C1 segment of cervical spinal cord (tissue), 14 donors: ENCODE measurements around the gene KLC4.
"Not testable (repeated sequence)": the region's sequence is repeated elsewhere in the genome, so short reads cannot be mapped to it uniquely, and the experiment has no call there.

Experiments
- DNase-seq, 14 donors: peaks; one replicate each; lab custom pipeline; 2025; lab: John Stamatoyannopoulos, UW

KLC4 gene

GRCh38 chr6:43036712-43037111 is 22.7 kb upstream of the KLC4 start:
- no peak for DNase-seq

- DNase-seq = no peak
These were observed 22.2 kb upstream of the KLC4 start for GRCh38 chr6:43037197-43037596.

GRCh38 chr6:43037706-43038105 is 21.7 kb upstream of the KLC4 start:
- no peak for DNase-seq

DNA sequence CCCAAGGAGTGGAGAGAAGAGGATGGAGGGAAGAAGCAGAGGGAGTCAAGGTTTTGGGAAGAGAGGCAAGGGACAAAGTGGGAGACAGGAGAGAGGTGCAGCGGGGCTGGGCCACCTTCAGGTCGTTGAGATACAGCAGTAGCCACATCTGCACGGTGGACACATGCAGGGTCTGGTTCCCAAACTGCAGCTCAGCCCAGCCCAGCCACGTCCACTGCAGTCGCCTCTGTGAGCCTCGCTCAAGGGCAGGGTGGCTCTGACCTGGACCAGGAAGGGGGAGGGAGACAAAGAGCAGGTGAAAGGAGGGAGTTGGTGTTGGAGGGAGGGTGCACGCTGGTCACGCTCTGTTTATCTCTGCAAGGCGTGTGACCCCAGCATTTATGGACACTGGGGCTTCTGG is 20.7 kb upstream of the KLC4 start:
- DNase-seq = no peak

DNA sequence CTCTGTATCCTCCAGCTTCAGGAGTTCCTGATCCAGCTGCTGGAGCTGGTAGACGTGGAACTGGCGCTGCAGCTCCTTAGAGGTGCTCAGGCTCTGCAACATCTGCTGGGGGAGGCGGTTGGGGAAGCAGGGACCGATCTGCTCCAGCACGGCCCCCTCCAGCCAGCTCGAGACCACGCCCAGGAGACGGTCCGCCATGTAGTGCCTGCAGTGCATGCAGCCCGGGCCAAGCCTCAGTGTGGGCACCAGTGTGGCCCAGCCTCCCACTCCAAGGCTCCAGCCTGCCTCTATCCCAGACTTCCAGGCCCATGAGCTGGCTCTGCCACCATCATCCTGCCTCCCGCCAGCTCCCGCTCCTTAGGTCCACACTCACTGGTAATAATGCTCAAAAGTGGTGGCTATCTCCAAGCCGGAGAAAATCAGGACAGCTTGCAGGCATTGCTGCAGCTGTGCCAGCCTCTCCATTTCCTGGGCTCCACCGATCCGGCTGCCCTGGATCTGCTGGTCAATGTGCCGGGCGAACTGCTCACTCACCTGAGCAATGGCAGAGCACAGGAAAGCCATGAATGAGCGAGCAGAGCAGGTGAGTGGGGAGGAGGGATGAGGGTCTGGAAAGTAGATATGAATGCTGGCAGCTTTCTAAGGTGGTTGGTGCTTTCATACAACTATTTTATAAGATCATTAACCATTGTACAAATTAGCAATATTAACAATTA is 18.7 kb upstream of the KLC4 start:
- DNase-seq = peak in 1 of 14 donors; percentile 62

- not testable (repeated sequence) for DNase-seq
These were observed 18.0 kb upstream of the KLC4 start for GRCh38 chr6:43041475-43041874.

GRCh38 chr6:43043310-43043709 is 16.1 kb upstream of the KLC4 start:
- DNase-seq = no peak

DNA sequence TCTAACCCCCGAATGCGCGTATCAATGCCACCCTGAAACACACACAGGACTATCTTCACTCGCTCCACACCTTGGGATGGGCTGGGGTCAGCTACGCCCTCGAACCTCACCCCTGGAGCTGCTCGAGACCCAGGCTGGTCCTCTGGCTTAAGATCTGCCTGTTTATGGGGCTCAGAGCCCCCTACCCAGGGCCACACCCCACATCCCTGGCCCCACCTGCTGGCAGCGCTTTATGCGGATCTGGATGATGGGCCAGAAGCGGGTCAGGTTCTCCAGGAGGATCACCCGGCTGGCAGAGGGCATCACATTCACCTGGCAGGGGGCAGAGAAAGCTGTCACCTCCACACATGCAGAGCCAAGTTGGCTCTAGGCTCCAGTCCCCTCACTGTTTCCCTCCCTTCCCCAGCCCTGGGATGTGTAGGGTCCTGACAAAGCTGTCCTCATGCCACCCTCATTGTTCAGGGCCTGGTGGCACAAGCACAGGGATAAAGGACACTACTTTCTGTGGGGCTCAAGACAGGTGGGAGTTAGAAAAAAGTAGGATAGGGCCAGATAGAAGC is 14.0 kb upstream of the KLC4 start:
- DNase-seq = peak in 1 of 14 donors; percentile 53

- DNase-seq = no peak
These were observed 11.4 kb upstream of the KLC4 start for GRCh38 chr6:43047998-43048397.

DNA sequence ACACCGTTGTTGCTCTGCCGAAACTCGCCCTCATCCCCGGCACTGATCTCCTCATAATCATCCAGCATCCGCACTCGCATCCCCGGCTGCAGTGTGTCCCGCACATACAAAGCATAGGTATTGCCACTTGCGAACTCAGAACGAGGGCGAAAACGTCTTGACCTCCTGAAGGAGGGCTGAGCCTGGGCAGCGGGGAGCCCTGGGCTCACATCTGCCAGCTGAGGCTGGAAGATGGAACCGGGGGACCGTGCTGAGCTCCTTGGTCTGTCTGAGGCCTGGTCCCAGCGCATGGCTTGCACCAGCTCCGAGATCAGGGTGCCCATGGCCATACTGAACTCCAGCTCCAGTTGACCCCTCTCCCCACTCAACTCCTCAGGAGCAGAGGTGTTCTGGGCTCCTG is 8.4 kb upstream of the KLC4 start:
- no peak for DNase-seq

DNA sequence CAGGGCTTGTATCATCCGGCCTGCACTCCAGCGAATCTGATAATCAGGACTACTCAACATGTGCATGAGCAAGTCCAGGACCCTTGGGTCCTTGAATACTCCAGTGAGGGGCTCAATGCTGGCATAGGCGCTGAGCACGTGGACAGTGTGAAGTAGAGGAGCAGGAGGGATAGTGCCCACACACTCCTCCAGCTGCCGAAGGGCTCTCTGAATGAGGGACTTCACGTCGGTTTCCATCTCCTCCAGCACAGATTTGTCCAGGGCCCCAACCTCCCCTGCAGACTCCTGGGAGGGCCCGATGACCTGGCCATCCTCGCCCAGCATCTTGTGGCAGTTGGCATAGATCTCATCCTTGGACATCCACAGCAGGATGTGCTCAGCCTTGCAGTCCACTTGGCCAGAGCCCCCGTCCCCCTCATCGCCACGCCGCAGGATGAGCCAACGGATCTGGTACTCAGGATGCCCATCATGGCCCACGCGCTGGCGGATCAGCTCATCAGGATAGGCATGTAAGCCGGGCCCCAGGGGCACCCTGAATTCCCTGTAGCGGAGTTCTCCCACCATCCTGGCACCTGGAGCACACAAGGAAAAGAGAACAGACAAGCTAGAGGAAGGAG is 7.1 kb upstream of the KLC4 start:
- DNase-seq = no peak

GRCh38 chr6:43052842-43053544 is 6.4 kb upstream of the KLC4 start:
- peak in 1 of 14 donors; percentile 44 for DNase-seq

- DNase-seq = peak in 12 of 14 donors; percentile 8 to 91 (median 54)
These were observed 5.8 kb upstream of the KLC4 start, which contains the start of gene CUL7 for GRCh38 chr6:43053545-43054205. Gene CUL7, minus strand, starts transcription at chr6:43053851. Its CDS starts 1,063 bp downstream, at chr6:43052788.

GRCh38 chr6:43054206-43054943 is 5.1 kb upstream of the KLC4 start:
- DNase-seq = no peak

DNA sequence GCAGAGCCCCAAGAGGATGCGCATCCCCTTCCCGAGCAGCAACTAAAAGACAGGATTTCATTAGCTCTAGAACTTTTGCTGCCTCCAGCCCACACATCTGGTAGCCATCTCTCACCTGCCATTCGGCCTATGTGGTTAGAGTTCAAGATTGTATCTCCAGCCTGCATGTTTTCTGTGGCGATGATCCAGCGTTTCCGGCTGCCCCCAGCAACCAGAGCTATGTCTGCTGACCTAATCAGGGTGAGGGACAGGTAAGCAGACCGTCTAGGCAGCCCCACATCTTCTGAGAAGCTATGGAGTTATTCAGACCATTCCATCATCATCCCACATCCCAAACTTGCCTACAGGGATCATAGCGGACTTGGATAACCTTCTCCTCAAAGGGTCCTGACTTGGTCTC is 3.5 kb upstream of the KLC4 start:
- DNase-seq = no peak

DNA sequence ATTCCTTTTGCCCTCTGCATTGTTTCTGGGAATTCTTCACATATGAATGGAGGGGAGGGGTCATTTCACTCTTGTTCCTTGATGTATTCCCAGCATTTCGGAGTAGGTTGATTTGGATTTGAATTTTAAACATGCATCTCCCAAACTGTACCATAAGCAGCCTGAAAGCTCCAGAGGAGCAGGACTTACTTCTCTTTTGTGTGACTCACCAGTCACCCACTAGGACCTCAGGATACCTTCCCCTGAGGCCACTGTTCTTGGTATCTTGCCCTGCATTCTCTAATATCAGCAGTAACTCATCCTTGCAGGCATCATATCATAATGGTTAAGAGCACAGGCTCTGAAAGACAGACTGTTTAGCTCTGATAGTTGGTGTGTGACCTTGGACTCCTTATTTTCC is 900 bp upstream of the KLC4 start:
- no peak for DNase-seq

DNA sequence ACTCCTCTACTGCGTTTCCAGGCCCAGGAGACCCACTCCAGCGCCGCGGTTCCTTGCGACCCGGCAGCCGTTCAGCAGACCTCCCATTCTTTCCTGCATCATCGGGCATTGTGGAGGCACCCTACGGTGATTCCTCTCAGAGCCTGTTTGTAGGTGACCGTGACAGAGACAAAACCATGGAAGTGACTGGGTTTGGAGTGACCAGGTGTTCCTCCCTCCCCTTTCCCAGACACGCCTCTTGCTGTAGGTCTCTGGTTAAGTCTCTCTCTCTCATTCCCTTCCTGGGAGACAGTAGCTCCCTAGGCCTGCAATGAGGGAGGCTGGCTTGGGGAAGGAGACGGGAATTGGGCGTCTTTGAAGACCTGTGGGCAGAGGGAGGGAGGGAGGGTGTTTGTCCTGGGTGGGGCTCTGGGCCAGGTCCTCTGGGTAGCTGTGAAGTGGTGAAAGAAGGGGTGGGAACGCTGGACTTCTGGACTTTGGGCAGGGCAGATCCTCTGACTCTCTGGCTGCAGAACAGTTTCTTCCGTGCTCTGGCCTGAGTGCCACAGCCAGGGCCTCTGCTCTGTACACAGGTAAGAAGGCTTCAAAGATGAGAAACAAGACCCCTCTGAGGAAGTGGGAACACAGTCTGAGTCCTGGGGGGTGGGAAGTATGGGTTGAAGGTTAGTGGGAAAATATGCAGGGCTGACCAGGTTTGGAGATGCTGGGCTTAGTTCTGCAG is 763 bp downstream of the KLC4 start:
- DNase-seq = peak in 1 of 14 donors; percentile 39

DNA sequence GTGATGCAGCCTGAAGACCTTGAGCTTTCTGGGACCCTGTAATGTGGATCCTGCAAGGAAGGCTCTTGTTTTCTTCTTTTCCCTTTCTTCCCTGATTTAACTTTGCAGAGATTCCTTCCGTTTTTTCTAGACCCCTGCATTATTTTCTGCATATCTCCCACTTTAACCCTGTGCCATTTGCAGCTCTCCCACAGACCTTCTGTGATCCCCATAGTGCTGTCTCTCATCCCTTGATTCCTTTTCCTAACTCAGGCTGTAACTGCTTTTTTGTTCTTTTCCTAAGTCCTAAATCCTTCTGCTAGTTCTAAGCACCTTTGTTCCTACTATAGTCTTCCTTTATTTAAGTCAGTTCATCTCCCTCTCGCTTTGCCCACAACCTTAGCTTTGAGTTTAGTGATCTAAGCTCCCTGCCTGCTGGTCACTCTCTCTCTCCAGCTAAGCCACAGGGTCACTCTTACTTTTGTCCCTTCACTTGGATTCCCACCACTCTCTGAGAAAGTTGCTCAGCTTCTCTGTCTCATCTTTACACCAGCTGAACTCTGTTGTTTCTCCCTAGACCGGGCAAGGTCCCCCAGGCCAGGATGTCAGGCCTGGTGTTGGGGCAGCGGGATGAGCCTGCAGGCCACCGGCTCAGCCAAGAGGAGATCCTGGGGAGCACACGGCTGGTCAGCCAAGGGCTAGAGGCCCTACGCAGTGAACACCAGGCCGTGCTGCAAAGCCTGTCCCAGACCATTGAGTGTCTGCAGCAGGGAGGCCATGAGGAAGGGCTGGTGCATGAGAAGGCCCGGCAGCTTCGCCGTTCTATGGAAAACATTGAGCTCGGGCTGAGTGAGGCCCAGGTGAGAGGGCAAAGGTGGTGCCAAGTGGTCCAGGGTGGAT is 1.6 kb downstream of the KLC4 start:
- DNase-seq = no peak

- DNase-seq = no peak
These were observed 2.4 kb downstream of the KLC4 start for GRCh38 chr6:43061861-43062260.
